GM18861 (cell line): ENCODE data around the gene CADPS.

Source experiments
- ATAC-seq: cut with Tn5 transposase; IDR thresholded peaks from one replicate; pipeline ENCODE4 v1.9.1; 2021; ENCODE audit not compliant: unreplicated experiment

CADPS gene

GRCh38 chr3:62874711-62875557 lies at the start of gene CADPS:
CADPS (minus strand) TSS chr3:62875416; CDS start chr3:62875029, 387 bp downstream.
- no peak for ATAC-seq

DNA sequence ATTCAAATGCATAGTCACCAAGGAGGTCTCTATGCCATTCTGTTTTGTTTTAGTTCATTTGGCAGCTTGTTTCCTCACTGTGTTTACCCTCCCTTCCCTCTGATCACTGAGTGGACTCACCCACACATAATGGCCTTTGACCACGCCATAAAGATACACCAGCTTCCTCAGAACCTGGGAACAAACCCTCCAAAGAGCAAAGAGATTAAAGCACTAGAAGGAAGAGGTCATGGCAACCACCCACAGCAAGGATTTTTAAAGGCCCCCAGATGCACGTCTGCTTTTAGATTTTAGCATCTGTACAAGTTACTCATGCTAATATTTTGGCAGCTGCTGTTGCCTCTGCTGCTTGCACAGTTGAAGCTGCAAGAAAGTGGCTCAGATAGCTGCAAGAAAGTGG lies 47.9 kb upstream of the CADPS start:
- ATAC-seq: no peak

DNA sequence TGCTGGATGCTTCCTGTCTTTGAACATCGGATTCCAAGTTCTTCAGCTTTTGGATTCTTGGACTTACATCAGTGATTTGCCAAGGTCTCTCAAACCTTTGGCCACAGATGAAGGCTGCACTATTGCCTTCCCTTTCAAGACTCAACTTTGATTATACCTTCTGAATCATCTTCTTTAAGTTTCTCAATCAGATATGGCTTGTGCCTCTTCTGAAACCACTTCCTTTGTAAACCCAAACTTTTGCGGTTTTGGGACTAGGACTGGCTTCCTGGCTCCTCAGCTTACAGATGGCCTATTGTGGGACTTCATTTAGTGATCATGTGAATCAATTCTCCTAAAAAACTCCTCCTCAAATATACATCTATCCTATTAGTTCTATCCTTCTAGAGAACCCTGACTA lies 47.1 kb upstream of the CADPS start:
- no peak for ATAC-seq

DNA sequence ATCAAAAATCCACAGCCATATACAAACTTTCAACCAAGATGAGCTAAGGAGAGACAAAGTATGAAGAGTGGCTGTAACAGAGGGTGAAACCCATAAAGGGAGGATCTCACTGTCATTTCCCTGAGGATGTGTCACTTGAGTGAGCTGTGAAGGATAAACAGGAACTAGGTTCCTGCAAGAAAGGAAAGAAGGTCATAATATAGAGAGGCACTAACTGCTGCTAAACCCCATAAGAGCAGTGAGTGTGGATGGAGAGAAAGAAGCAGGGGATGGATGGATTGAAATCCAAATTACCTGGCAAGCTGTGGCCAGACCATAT lies 45.2 kb upstream of the CADPS start:
- ATAC-seq: no peak

GRCh38 chr3:62919784-62920465 lies 44.7 kb upstream of the CADPS start:
- ATAC-seq: no peak

GRCh38 chr3:62918777-62919176 lies 43.6 kb upstream of the CADPS start:
- no peak for ATAC-seq

DNA sequence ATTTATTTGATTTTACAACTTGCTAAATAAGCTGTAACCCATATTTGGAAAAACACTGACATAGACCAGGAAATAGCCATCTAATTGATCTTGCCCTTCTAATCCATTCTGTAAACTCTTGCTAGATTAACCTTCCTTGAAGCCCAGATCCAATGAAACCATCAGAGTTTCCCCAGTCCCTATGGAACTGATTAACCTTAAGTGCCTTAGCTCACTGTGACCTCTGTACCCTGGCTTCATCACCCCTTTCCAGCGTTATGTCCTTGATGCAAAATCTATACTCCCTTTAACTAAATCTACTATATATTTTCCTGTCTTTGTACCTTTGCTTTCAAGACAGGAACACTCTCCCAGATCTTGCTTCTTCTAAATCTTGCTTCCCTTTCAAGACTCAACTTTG lies 42.9 kb upstream of the CADPS start:
- no peak for ATAC-seq

GRCh38 chr3:62911526-62911925 lies 36.3 kb upstream of the CADPS start:
- no peak for ATAC-seq

DNA sequence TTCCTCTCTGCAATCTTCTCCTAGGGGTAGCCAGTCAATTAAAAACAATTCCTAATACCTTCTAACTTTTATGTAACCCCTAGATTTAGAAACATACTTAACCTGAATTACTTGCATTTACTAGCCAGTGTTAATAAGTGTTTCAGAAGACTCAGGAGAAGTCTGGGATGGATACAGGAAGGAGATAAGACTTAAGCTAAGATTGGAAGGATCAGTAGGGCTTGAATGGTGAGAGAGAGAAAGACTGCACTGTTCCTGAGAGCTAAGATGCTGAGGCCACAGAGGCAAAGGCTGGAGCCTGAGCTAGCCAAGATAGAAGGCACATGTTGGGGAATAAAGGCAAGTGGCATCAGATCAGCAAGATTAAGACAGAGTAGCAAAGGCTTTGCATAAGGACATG lies 30.1 kb upstream of the CADPS start:
- no peak for ATAC-seq

DNA sequence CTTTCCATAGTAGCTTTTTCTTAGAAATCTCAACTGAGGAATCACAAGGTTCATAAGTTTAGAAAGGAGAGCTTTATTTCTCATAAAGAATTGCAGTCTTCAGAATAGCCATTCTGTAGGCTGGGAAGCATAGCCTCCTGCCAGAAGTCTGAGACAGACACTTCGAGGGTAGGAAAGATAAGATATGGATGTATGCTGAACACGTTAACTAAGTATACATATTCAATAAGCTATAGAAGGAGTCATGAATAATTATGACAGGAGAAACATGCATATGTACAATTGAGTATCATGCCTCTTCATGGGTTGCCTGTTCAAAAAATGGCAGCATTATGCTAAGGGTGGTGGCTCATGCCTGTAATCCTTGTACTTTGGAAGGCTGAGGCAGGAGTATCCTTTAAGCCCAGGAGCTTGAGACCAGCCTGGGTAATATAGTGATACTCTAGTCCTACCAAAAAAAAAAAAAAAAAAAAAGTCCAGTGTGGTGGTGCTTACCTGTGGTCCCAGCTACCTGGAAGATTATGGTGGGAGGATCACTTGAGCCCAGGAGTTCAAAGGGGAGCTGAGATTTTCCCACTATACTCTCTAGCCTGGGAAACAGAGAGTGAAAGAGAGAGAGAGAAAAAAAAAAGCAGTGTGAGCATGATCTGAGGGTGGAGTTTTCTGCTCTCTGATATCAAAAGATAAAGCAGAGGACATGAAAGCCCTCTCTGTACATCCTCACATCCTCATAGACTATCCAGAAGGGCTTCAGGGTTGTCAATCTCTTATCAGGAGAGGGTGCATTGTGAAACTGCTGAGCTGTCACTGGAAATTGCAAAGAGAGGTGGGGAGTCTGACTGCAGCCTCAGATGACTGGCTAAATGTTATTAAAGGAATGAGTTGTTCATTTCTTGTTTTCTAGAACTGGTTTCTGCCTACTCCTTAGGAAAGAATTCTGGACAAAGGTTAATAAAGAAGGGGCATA lies 23.6 kb upstream of the CADPS start:
- no peak for ATAC-seq

- ATAC-seq: no peak
Measured at GRCh38 chr3:62895901-62896300, 20.7 kb upstream of the CADPS start.

- no peak for ATAC-seq
Measured at GRCh38 chr3:62892951-62893350, 17.7 kb upstream of the CADPS start.

DNA sequence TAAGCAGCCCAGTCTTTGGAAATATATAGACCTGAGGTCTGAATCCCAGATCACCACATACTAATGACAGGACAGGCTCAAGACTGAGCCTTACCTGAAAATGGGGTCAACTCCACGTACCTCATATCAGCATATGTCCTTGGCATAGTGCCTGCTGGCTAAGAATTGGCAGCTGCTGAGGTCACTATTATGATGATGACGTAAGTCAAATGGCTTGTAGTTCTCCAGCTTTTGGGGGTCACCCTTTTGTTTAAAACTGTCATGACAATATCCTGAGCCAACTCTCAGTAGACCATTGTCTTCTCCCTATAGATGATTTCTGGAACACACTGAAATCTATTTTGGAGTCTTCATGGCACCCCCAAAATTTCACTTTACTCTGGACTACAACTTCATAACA lies 16.8 kb upstream of the CADPS start:
- no peak for ATAC-seq

- no peak for ATAC-seq
Measured at GRCh38 chr3:62888778-62889177, 13.6 kb upstream of the CADPS start.

GRCh38 chr3:62888180-62888579 lies 13.0 kb upstream of the CADPS start:
- ATAC-seq: no peak

- ATAC-seq: no peak
Measured at GRCh38 chr3:62885136-62885535, 9.9 kb upstream of the CADPS start.

GRCh38 chr3:62884096-62884870 lies 9.1 kb upstream of the CADPS start:
- no peak for ATAC-seq

- ATAC-seq: no peak
Measured at GRCh38 chr3:62882676-62883200, 7.5 kb upstream of the CADPS start.

DNA sequence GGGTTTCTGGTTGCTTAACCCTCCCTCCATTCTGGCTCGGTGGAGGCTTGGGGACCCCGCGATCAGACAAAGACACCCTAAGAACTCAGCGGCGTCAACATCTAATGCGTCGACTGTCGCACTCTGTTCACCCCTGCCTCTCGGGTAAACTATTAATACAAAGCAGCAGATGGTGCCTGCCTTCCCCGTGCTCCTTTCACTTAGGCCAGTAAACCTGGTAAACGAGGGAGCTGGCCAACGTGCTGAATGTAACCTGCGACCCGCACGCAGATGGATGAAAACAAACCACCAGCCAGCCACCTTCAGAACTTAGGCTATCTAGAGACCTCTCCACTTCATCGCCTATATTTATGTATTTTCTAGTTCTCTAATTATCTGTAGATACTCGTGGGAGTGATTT lies 848 bp upstream of the CADPS start:
- ATAC-seq: no peak

GRCh38 chr3:62875558-62876002 lies 364 bp upstream of the CADPS start:
- ATAC-seq: no peak
